ENCODE results near the gene WWC2. TPM values are rescaled to one million over a fixed set of nuclear protein-coding genes. Genes with fewer than 3 reads are reported as not detected.
"Not testable (repeated sequence)": the region's sequence is repeated elsewhere in the genome, so short reads cannot be mapped to it uniquely, and the experiment has no call there.

The WWC2 gene
- polyA plus RNA-seq, 2 donors, result 2.9 to 3.4 TPM

DNA sequence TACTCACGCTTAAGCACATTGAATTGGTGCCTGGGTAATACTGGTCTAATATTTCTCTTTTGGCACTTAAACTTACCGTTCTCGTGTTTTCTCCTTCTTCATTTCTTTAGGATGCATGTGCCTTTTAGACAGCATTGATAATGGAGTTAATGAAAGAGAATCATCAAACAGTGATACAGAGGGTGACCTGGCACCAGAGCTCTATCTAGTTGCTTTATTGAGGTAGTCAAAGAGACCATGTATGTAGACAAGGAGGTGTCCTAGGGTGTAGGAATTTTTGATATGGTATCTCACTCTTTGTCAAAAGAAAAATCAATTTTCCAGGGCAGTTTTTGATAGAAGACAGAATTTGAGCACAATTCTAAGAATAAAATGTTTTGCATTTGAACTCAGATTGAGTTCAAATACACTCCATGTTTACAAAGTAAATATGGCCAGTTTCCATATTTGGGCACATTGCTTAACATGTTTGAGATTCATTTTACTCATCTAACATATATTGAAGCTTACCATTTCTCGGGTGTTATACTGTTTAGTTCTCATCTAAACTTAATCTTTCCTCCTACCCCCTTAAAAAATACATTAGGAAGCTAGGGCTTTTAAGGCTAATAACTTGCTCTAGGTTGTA, 92.0 kb downstream of the WWC2 start:
- H3K4me1 ChIP-seq (ENCODE audit: control insufficient read depth in 2 of 2, insufficient read depth in 2 of 2, low read length in 1 of 2), result no peaks in the 10 kb centered on the region
- WGBS, 2 donors, result 71 to 86% methylated on average over 4 of the region's 4 CpGs
- no peak overlapping the region for H3K4me3 ChIP-seq (ENCODE audit: low read depth in 1 of 2, low read length in 2 of 2)

DNA sequence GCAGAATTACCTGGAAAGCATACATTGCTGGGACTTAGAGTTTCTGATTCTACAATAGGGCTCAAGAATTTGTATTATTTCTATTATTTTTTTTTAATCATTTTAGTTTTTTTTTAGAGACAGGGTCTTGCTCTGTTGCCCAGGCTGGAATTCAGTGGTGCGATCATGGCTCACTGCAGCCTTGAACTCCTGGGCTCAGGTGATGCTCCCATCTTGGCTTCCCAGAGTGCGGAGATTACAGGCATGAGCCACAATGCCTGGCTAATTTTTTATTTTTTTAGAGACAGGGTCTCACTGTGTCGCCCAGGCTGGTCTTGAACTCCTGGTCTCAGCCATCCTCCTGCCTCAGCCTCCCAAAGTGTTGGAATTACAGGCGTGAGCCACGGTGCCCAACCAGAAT, 92.6 kb downstream of the WWC2 start:
- Histone ChIP-seq H3K36me3 (ENCODE audit: control insufficient read depth in 2 of 2, insufficient read depth in 2 of 2, low read length in 1 of 2) (peaks cover 0 to 3% of the 10 kb centered on the region in 2 donors), H3K9me3 (ENCODE audit: control insufficient read depth in 2 of 2, insufficient read depth in 1 of 2, low read depth in 1 of 2, low read length in 1 of 2) (no peaks in the 10 kb centered on the region), H3K4me3 (ENCODE audit: low read depth in 1 of 2, low read length in 2 of 2) (no peak overlapping the region), H3K4me1 (ENCODE audit: control insufficient read depth in 2 of 2, insufficient read depth in 2 of 2, low read length in 1 of 2) (peaks cover 0 to 2% of the 10 kb centered on the region in 2 donors), H3K27me3 (ENCODE audit: control insufficient read depth in 1 of 2, insufficient read depth in 2 of 2, low read length in 2 of 2) (no peaks in the 10 kb centered on the region), H3K27ac (ENCODE audit: low read depth in 2 of 2, low read length in 1 of 2) (no peak overlapping the region)
- WGBS, 2 donors, result 93 to 94% methylated on average over 5 of the region's 5 CpGs

More for the DNA sequence above, 92.0 kb downstream of the WWC2 start:
- peaks cover 0 to 3% of the 10 kb centered on the region in 2 donors for H3K36me3 ChIP-seq (ENCODE audit: control insufficient read depth in 2 of 2, insufficient read depth in 2 of 2, low read length in 1 of 2)
- no peaks in the 10 kb centered on the region for H3K9me3 ChIP-seq (ENCODE audit: control insufficient read depth in 2 of 2, insufficient read depth in 1 of 2, low read depth in 1 of 2, low read length in 1 of 2)
- no peak overlapping the region for H3K27ac ChIP-seq (ENCODE audit: low read depth in 2 of 2, low read length in 1 of 2)
- H3K27me3 ChIP-seq (ENCODE audit: control insufficient read depth in 1 of 2, insufficient read depth in 2 of 2, low read length in 2 of 2), result no peaks in the 10 kb centered on the region

DNA sequence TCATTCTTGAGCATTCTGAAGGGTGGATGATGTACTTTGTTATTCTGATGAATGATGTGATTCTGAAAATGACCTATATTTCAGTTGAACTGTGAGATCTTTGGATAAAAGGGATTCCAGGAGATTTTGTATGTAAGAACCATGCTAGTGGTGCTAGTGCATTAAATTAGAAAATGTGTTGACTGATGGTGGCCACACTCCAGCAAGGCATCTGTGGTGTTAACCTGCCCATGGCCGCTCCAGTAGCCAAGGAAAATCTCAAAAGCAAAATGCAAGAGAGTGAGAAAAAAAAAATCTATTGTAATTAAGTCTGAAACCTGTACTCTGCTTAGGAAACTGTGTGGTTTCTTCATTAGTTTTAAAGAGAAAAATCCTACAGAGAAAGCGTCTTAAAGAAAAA, 93.5 kb downstream of the WWC2 start:
- H3K36me3 ChIP-seq (ENCODE audit: control insufficient read depth in 2 of 2, insufficient read depth in 2 of 2, low read length in 1 of 2), result peaks cover 0 to 3% of the 10 kb centered on the region in 2 donors
- peaks cover 0 to 3% of the 10 kb centered on the region in 2 donors for H3K4me1 ChIP-seq (ENCODE audit: control insufficient read depth in 2 of 2, insufficient read depth in 2 of 2, low read length in 1 of 2)
- H3K9me3 ChIP-seq (ENCODE audit: control insufficient read depth in 2 of 2, insufficient read depth in 1 of 2, low read depth in 1 of 2, low read length in 1 of 2), result no peaks in the 10 kb centered on the region
- no peak overlapping the region for H3K4me3 ChIP-seq (ENCODE audit: low read depth in 1 of 2, low read length in 2 of 2)
- WGBS, 2 donors, result 90 to 91% methylated on average over 2 of the region's 2 CpGs
- H3K27ac ChIP-seq (ENCODE audit: low read depth in 2 of 2, low read length in 1 of 2), result no peak overlapping the region
- H3K27me3 ChIP-seq (ENCODE audit: control insufficient read depth in 1 of 2, insufficient read depth in 2 of 2, low read length in 2 of 2), result no peaks in the 10 kb centered on the region

DNA sequence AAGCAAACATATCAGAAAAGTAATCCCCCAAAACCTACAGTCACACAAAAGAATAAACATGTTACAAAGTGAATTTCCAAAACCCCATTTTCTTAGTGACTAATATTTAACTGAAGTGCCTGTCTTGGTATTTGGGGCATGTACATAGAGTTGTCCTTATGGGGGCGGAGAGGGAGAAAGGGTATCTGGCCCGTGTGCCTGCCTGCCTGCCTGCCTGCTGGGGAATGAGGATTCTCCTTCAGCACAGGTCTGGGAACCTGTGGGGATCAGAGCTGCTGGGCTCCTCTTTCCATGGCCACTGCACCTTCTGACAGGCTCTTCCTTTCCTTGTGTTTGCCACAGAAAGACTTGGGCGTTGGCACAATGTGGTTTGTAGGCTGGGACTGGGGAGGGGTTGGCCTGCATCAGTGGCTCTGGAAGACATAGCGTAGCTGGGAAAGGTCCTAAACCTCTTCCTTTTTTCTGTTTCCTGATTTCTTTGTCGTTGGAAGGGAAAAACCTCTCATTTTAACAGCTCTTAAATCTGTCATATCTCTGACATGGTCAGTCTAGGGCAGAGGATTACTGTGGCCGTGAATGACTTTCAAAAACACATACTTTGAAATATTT, 94.8 kb downstream of the WWC2 start:
- not testable (repeated sequence) for H3K27me3 ChIP-seq (ENCODE audit: control insufficient read depth in 1 of 2, insufficient read depth in 2 of 2, low read length in 2 of 2); H3K27ac ChIP-seq (ENCODE audit: low read depth in 2 of 2, low read length in 1 of 2); H3K4me3 ChIP-seq (ENCODE audit: low read depth in 1 of 2, low read length in 2 of 2); H3K4me1 ChIP-seq (ENCODE audit: control insufficient read depth in 2 of 2, insufficient read depth in 2 of 2, low read length in 1 of 2); H3K36me3 ChIP-seq (ENCODE audit: control insufficient read depth in 2 of 2, insufficient read depth in 2 of 2, low read length in 1 of 2); H3K9me3 ChIP-seq (ENCODE audit: control insufficient read depth in 2 of 2, insufficient read depth in 1 of 2, low read depth in 1 of 2, low read length in 1 of 2)
- WGBS, 2 donors, result 80 to 82% methylated on average over 6 of the region's 6 CpGs

DNA sequence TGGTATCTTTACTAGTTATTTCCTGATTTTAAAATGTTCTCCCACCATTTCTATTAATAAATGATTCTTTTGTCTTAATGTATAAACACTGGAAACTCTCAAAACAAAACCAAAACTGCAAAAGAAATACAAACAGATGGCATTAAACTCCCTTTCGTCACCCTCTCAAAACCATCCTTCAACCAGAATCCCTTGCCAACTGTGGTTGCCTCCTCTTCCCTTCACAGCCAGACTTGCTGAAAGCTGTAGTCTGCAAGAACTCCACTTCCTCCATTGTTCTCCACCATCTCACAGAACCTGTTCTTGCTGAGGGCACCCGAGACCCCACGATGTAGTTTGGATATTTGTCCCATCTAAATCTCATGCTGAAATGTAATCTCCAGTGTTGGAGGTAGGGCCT, 96.5 kb downstream of the WWC2 start:
- Histone ChIP-seq H3K4me1 (ENCODE audit: control insufficient read depth in 2 of 2, insufficient read depth in 2 of 2, low read length in 1 of 2) (peaks cover 0 to 3% of the 10 kb centered on the region in 2 donors), H3K27ac (ENCODE audit: low read depth in 2 of 2, low read length in 1 of 2) (no peak overlapping the region), H3K27me3 (ENCODE audit: control insufficient read depth in 1 of 2, insufficient read depth in 2 of 2, low read length in 2 of 2) (no peaks in the 10 kb centered on the region), H3K4me3 (ENCODE audit: low read depth in 1 of 2, low read length in 2 of 2) (no peak overlapping the region), H3K9me3 (ENCODE audit: control insufficient read depth in 2 of 2, insufficient read depth in 1 of 2, low read depth in 1 of 2, low read length in 1 of 2) (no peaks in the 10 kb centered on the region), H3K36me3 (ENCODE audit: control insufficient read depth in 2 of 2, insufficient read depth in 2 of 2, low read length in 1 of 2) (peaks cover 0 to 3% of the 10 kb centered on the region in 2 donors)
- WGBS, 2 donors, result 87 to 92% methylated on average over 3 of the region's 3 CpGs

DNA sequence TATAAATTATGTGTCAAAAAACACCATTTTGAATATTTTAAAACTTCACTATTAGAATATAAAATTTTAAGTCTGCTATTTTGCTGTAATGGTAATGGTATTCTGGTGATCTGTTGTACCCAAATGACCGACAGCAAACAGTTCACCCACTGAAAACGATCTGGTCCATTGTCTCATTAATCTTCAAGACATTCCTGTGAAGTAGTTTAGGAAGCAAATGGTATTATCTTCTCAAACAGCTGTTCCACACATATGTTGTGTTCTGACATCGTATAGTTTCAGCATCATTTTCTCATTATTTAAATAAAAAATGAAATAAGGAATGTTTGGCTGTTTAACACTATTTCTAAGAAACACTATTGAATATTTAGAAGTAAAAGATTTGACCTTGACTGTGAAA, 98.1 kb downstream of the WWC2 start:
- Histone ChIP-seq H3K27ac (ENCODE audit: low read depth in 2 of 2, low read length in 1 of 2) (no peak overlapping the region), H3K27me3 (ENCODE audit: control insufficient read depth in 1 of 2, insufficient read depth in 2 of 2, low read length in 2 of 2) (no peaks in the 10 kb centered on the region), H3K9me3 (ENCODE audit: control insufficient read depth in 2 of 2, insufficient read depth in 1 of 2, low read depth in 1 of 2, low read length in 1 of 2) (no peaks in the 10 kb centered on the region), H3K36me3 (ENCODE audit: control insufficient read depth in 2 of 2, insufficient read depth in 2 of 2, low read length in 1 of 2) (peaks cover 0 to 3% of the 10 kb centered on the region in 2 donors), H3K4me3 (ENCODE audit: low read depth in 1 of 2, low read length in 2 of 2) (no peak overlapping the region), H3K4me1 (ENCODE audit: control insufficient read depth in 2 of 2, insufficient read depth in 2 of 2, low read length in 1 of 2) (peaks cover 0 to 3% of the 10 kb centered on the region in 2 donors)
- 71 to 78% methylated on average over 3 of the region's 3 CpGs for WGBS, 2 donors

DNA sequence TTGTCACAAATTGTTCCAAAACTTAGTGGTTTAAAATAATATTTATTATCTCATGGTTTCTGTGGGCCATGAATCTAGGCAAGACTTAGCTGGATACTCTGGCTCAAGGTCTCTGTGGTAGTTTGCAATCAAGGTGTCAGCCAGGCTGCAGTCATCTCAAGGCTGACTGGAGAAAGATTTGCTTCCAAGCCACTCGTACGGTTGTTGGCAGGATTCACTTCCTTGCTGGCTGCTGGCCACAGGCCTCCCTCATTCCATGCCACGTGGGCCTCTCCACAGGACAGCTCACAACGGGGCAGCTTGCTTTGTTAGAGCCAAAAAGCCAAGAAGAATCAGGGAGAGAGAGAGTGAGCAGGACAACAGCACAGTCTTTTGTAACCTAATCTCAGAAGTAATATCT, 101.4 kb downstream of the WWC2 start:
- Histone ChIP-seq H3K27me3 (ENCODE audit: control insufficient read depth in 1 of 2, insufficient read depth in 2 of 2, low read length in 2 of 2) (no peaks in the 10 kb centered on the region), H3K9me3 (ENCODE audit: control insufficient read depth in 2 of 2, insufficient read depth in 1 of 2, low read depth in 1 of 2, low read length in 1 of 2) (no peaks in the 10 kb centered on the region), H3K4me3 (ENCODE audit: low read depth in 1 of 2, low read length in 2 of 2) (no peak overlapping the region), H3K36me3 (ENCODE audit: control insufficient read depth in 2 of 2, insufficient read depth in 2 of 2, low read length in 1 of 2) (peaks cover 0 to 3% of the 10 kb centered on the region in 2 donors), H3K4me1 (ENCODE audit: control insufficient read depth in 2 of 2, insufficient read depth in 2 of 2, low read length in 1 of 2) (peaks cover 0 to 3% of the 10 kb centered on the region in 2 donors), H3K27ac (ENCODE audit: low read depth in 2 of 2, low read length in 1 of 2) (no peak overlapping the region)
- 7 to 14% methylated on average over 4 of the region's 4 CpGs for WGBS, 2 donors

DNA sequence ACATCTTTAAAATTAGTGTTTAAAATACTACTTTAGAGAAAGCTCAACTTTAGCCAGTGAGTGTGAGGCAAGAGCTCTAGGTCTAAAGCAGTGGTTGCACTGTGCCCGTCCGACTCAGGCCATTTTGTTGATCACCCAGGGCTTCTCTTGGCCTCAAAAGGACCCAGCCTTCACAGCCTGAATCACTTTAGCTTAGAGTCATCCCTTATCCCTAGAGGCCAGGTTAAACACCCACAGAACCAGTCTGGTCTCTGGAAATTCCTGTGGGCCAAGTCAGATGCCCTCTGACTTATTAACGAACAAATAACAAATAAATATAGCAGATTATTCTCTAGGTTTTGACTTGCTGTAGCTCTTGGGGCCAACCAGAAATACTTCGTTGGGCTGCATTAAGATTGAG, 102.3 kb downstream of the WWC2 start:
- Histone ChIP-seq H3K9me3 (ENCODE audit: control insufficient read depth in 2 of 2, insufficient read depth in 1 of 2, low read depth in 1 of 2, low read length in 1 of 2) (no peaks in the 10 kb centered on the region), H3K4me3 (ENCODE audit: low read depth in 1 of 2, low read length in 2 of 2) (no peak overlapping the region), H3K36me3 (ENCODE audit: control insufficient read depth in 2 of 2, insufficient read depth in 2 of 2, low read length in 1 of 2) (no peaks in the 10 kb centered on the region), H3K27me3 (ENCODE audit: control insufficient read depth in 1 of 2, insufficient read depth in 2 of 2, low read length in 2 of 2) (no peaks in the 10 kb centered on the region), H3K4me1 (ENCODE audit: control insufficient read depth in 2 of 2, insufficient read depth in 2 of 2, low read length in 1 of 2) (peaks cover 0 to 3% of the 10 kb centered on the region in 2 donors), H3K27ac (ENCODE audit: low read depth in 2 of 2, low read length in 1 of 2) (no peak overlapping the region)
- WGBS, 2 donors, result 71 to 75% methylated on average over 4 of the region's 4 CpGs

DNA sequence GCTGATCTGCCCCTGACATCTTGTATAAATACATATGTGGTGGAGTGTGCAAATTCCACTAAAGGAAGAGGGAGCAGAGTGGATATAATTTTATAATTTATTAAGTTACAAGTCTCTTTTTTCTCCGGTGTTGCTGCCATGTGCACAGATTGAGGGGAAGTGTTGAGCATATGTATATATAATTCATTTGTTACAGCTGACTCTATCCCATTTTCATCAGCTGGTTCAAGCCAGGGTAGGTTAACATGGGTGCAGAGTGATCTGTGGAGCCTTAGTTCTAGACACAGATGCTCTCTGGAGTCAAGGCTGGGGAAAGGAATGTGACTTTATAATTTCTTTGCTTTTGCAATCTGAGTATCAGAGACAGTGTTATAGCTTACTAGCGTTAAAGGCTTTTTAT, 103.5 kb downstream of the WWC2 start:
- H3K27ac ChIP-seq (ENCODE audit: low read depth in 2 of 2, low read length in 1 of 2), result no peak overlapping the region
- no peaks in the 10 kb centered on the region for H3K36me3 ChIP-seq (ENCODE audit: control insufficient read depth in 2 of 2, insufficient read depth in 2 of 2, low read length in 1 of 2)
- no peaks in the 10 kb centered on the region for H3K4me1 ChIP-seq (ENCODE audit: control insufficient read depth in 2 of 2, insufficient read depth in 2 of 2, low read length in 1 of 2)
- no peaks in the 10 kb centered on the region for H3K27me3 ChIP-seq (ENCODE audit: control insufficient read depth in 1 of 2, insufficient read depth in 2 of 2, low read length in 2 of 2)
- WGBS, 2 donors, result 96% methylated on average over 2 of the region's 2 CpGs
- no peak overlapping the region for H3K4me3 ChIP-seq (ENCODE audit: low read depth in 1 of 2, low read length in 2 of 2)
- H3K9me3 ChIP-seq (ENCODE audit: control insufficient read depth in 2 of 2, insufficient read depth in 1 of 2, low read depth in 1 of 2, low read length in 1 of 2), result no peaks in the 10 kb centered on the region

DNA sequence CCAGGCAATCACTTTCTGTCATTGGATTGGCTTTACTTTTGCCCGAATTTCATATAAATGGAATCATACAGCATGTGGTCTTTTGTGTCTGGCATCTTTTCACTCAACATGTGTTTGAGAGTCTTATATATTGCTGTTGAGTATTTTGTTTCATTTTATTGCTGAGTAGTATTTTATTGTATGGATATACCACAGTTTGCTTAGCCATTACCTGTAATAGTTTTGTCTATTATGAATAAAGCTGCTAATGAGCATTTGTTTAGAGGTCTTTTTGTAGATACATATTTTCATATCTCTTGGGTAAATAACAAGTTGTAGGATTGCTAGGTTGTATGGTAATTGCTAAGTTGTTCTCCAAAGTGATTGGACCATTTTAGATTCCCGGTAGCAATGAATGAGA, 105.7 kb downstream of the WWC2 start:
- H3K36me3 ChIP-seq (ENCODE audit: control insufficient read depth in 2 of 2, insufficient read depth in 2 of 2, low read length in 1 of 2), result no peaks in the 10 kb centered on the region

More for the DNA sequence above, 105.7 kb downstream of the WWC2 start:
- H3K27ac ChIP-seq (ENCODE audit: low read depth in 2 of 2, low read length in 1 of 2), result no peak overlapping the region
- no peaks in the 10 kb centered on the region for H3K9me3 ChIP-seq (ENCODE audit: control insufficient read depth in 2 of 2, insufficient read depth in 1 of 2, low read depth in 1 of 2, low read length in 1 of 2)
- H3K4me3 ChIP-seq (ENCODE audit: low read depth in 1 of 2, low read length in 2 of 2), result no peak overlapping the region
- H3K4me1 ChIP-seq (ENCODE audit: control insufficient read depth in 2 of 2, insufficient read depth in 2 of 2, low read length in 1 of 2), result no peaks in the 10 kb centered on the region
- WGBS, 2 donors, result 94 to 95% methylated on average over 2 of the region's 2 CpGs
- no peaks in the 10 kb centered on the region for H3K27me3 ChIP-seq (ENCODE audit: control insufficient read depth in 1 of 2, insufficient read depth in 2 of 2, low read length in 2 of 2)

Data from esophagus (tissue), 2 donors.